ENCODE results near the gene SLX9.
"Not testable (repeated sequence)": the region's sequence is repeated elsewhere in the genome, so short reads cannot be mapped to it uniquely, and the experiment has no call there.

The SLX9 gene

DNA sequence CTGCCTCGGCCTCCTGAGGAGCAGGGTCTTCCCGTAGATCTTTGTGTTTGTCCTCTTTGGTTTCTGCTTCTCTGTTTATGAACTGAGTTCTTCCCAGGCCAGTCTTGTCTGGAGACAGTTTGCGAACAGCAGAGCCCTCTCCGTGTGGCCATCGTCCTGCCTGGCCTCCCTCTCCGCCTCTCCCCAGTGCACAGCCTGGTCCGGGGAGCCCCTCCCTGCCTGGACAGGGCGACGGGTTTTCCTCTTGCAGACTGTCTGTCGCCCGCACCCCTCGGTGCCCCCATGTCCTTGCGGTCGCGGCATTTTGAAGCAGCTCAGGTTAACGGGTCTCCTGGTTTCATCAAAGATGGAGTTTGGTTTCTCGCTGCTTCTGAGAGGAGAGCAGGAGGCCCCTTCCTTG lies 34.8 kb downstream of the SLX9 start:
- H3K4me3 ChIP-seq (replicated peaks; ENCODE audit: low read depth, low read length): no peak overlapping the region
- TF ChIP-seq, protein P1, sequence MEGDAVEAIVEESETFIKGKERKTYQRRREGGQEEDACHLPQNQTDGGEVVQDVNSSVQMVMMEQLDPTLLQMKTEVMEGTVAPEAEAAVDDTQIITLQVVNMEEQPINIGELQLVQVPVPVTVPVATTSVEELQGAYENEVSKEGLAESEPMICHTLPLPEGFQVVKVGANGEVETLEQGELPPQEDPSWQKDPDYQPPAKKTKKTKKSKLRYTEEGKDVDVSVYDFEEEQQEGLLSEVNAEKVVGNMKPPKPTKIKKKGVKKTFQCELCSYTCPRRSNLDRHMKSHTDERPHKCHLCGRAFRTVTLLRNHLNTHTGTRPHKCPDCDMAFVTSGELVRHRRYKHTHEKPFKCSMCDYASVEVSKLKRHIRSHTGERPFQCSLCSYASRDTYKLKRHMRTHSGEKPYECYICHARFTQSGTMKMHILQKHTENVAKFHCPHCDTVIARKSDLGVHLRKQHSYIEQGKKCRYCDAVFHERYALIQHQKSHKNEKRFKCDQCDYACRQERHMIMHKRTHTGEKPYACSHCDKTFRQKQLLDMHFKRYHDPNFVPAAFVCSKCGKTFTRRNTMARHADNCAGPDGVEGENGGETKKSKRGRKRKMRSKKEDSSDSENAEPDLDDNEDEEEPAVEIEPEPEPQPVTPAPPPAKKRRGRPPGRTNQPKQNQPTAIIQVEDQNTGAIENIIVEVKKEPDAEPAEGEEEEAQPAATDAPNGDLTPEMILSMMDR (IDR thresholded peaks at IDR 0.05; ENCODE audit: low read length, missing control alignments): no peak
- no peak for DNase-seq (ENCODE audit: low read depth)

DNA sequence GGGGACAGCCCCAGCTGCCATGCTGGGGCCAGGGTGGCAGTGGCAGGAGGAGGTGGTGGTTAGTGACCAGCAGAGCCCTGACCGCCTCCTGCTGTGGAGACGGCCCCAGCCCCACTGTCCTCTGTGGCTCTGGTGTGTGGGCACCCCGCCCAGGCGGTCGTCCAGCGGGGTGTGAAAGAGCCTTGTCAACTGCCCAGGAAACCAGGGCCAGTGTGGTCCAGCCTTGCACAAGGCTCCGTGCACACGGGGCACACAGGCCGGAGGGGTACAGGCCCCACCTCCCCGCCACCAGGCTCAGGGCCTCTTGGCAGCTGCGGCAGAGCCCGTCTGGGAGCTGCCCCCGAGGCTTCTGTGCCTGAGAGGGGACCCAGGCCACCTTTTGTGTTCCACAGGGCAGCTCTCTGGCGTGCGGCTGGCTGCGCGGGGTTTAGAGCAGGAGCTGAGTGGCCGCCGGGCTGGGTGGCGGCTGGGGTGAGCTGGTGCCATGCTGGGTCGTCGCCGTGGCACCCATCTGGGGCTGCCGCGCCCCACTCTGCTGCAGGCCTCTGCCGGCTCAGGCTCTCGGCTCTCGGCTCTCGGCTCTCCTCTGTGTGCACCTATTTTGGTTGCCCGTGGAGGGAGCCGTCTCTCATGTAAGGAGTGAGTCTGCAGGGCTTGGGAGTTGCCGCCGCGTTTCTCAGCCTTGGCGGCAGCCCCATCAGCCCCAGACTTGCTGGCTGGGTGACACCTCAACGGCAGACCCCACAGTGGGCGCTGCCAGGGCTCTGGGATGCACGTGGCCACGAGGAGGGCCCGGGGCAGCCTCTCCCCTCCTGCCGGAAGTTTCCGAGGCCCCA lies 36.1 kb downstream of the SLX9 start:
- H3K4me3 ChIP-seq (replicated peaks; ENCODE audit: low read depth, low read length): no peak overlapping the region
- DNase-seq (ENCODE audit: low read depth): no peak
- TF ChIP-seq, protein P1 (IDR thresholded peaks at IDR 0.05; ENCODE audit: low read length, missing control alignments): no peak

DNA sequence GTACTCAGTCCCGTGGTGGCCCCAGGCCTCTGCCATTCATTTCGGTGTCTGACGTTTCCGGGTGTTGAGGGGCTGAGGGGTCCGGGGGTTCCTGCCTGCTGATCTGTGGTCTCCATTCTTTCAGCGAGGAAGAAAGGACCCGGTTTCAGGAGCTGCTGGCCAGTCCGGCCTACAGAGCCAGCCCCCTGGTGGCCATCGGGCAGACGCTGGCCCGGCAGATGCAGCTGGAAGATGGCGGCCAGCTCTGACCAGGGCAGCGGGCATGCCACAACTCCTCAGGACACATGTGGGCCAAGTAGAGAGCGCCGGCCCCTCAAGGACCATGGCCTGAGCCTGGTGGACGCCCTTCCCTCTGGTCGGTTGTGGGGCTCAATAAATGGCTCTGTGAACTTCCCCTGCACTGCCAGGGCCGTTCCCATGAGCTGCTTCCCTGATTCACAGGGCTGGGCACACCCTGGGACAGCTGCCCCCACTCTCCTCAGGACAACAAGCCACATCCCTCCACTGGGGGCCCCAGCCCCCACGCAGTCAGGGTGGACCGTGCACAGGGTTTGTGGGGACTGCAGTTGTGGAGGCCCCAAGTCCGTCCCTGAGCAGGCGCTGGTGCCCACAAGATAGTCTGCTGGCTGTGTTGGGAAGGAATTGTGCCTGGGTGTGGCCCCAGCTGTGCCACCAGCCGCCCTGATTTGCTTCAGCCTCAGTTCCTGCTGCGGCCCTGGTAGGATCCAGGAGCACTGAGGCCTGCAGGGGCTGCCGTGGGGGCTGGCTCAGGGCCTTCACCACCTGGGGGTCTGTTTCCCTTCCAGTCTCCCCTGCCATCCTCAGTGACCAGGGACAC lies 36.9 kb downstream of the SLX9 start:
- not testable (repeated sequence) for DNase-seq (ENCODE audit: low read depth); H3K4me3 ChIP-seq (replicated peaks; ENCODE audit: low read depth, low read length)
- TF ChIP-seq, protein P1 (IDR thresholded peaks at IDR 0.05; ENCODE audit: low read length, missing control alignments): peak; percentile 3

DNA sequence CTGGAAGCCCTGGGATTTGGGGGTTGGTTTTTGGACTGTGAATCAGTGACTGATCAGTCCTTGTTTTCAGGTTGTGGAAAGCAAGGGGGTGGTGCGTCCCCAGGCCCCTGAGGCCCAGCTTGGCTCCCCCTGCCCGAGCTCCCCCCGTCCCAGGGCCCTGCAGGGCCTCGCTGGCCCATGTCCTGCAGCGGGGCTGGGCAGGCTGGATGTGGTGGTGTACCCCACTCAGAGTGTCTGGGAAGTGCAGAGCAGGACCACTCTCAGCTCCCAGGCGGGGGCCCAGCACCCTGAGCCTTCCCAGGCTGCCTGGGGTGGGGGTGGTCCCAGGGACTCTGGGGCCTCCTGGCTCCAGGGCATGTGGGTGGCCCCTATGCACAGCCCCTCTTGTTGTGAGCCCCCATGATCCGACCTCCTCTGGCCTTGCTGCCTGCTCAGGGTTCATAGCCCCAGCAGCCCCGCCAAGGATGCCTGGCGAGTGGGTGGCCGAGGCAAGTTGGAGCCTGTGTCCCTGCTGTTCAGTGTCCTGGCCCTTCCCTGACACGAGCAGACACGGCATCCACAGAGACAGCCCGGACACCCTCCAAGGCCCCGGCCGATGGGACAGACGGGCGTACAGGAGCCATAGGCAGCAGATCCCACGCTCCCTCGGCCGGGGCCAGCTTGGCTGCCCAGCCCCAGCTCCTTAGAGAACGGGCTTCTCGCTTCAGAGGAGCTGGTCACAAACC lies 37.9 kb downstream of the SLX9 start:
- no peak overlapping the region for H3K4me3 ChIP-seq (replicated peaks; ENCODE audit: low read depth, low read length)
- no peak for DNase-seq (ENCODE audit: low read depth)
- TF ChIP-seq, protein P1 (IDR thresholded peaks at IDR 0.05; ENCODE audit: low read length, missing control alignments): no peak

DNA sequence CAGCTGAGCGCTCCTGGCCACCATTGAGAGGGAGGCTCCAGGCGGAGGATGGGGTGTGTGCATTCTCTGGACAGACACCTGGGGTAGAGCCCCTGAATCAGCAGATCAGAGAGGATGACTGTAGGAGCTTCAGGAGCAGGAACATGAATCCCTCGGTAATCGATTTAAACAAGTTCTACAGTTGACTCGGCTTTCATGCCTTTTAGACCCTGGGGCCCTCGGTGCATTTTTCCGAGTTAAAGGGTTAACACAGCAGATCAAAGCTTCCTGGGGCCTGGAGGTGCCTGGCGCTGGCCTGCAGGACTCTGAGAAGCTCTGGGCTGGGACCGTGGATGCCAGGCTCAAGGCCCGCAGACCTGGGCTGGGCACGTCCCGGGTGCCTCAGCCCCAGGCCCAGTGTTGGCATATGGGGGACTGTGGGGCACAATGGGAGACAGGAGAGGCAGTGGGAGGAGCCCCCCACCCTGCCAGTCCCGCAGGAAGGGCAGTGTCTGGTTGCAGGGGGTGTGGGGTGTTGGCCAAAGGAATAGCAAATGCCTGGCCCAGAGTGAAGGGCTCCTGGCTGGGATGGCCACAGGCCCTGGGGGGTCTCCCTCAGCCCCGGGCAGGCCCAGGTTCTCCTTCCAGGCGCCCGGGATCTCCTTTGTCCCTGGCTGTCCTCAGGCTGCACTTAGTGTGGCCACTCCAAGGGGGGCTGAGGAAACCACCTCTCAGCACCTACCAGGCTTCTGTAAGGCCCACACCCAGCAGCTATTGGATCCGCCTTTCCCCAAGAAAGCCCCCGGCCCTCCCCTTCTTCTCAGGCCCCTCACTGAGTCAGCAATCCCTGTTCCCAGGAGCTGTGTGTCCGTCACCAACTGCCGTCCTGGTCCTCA lies 40.1 kb downstream of the SLX9 start:
- DNase-seq (ENCODE audit: low read depth): no peak
- H3K4me3 ChIP-seq (replicated peaks; ENCODE audit: low read depth, low read length): no peak overlapping the region
- TF ChIP-seq, protein P1 (IDR thresholded peaks at IDR 0.05; ENCODE audit: low read length, missing control alignments): no peak

Data from fibroblast of pulmonary artery (primary cell).